Activated CD4-positive, alpha-beta T cell treated with anti-CD3 and anti-CD28 coated beads for 36 hours (primary cell): ENCODE measurements around the gene RGS7BP. TPM values are rescaled to one million over a fixed set of nuclear protein-coding genes. Genes with fewer than 3 reads are reported as not detected.
"Not testable (repeated sequence)": the region's sequence is repeated elsewhere in the genome, so short reads cannot be mapped to it uniquely, and the experiment has no call there.

Source experiments
- ATAC-seq: fragments of 200-7000 bp; cut with Tn5 transposase; one replicate; pipeline ENCODE4 v1.10.0; 2021; ENCODE audit warnings: mild to moderate bottlenecking, moderate library complexity
- CTCF ChIA-PET: fragments of 350-600 bp; sonication (Branson Sonifier 250); formaldehyde crosslinking; loops from one replicate; lab custom pipeline; 2021; ENCODE audit warnings: antibody characterized with exemption; lab: Charles Lee
- POLR2A ChIA-PET: fragments of 350-600 bp; sonication (Branson Sonifier 250); formaldehyde crosslinking; loops from one replicate; lab custom pipeline; 2021; ENCODE audit warnings: antibody characterized with exemption, inconsistent platforms; lab: Charles Lee
- DNase-seq: peaks from one replicate; pipeline ENCODE4 v3.0.0-alpha.2; 2020
- H3K27ac Mint-ChIP-seq: one replicate; pipeline ENCODE4 v1.8.0; 2021; ENCODE audit warnings: mixed read lengths
- H3K27me3 Mint-ChIP-seq: one replicate; pipeline ENCODE4 v1.8.0; 2021; ENCODE audit warnings: mixed read lengths
- H3K36me3 Mint-ChIP-seq: one replicate; pipeline ENCODE4 v1.8.0; 2021; ENCODE audit warnings: low read depth, mixed read lengths
- H3K4me1 Mint-ChIP-seq: one replicate; pipeline ENCODE4 v1.8.0; 2021; ENCODE audit warnings: mixed read lengths
- H3K4me3 Mint-ChIP-seq: one replicate; pipeline ENCODE4 v1.8.0; 2021; ENCODE audit warnings: mild to moderate bottlenecking, moderate library complexity, mixed read lengths
- H3K9me3 Mint-ChIP-seq: one replicate; pipeline ENCODE4 v1.8.0; 2021; ENCODE audit warnings: low read depth, mixed read lengths
- intact Hi-C, 2 experiments: fragments of 100-400 bp; cut with DNase I in 1 of 2; cut with micrococcal nuclease in 1 of 2; formaldehyde crosslinking; loops; one replicate each; pipeline versions ENCODE4 v1.14.2 to v1.15.1; 2022 to 2024; cut with DNase I, micrococcal nuclease
- total RNA-seq, 2 experiments: library from RNA; stranded (reverse); gene quantifications; one replicate each; pipeline ENCODE4 v1.2.3, GENCODE V29; 2021

The RGS7BP gene
- total RNA-seq, 2 experiments from 2014 or later = not detected

- intact Hi-C loops = no loop called here
- CTCF ChIA-PET = no interaction called here
- Mint-ChIP-seq H3K36me3 (no peaks in the 10 kb centered on the region), H3K9me3 (no peaks in the 10 kb centered on the region), H3K27me3 (peaks cover 5% of the 10 kb centered on the region), H3K4me3 (no peak overlapping the region), H3K4me1 (no peaks in the 10 kb centered on the region), H3K27ac (no peak overlapping the region)
- DNase-seq (no peak), ATAC-seq (no peak)
- POLR2A ChIA-PET = no interaction called here
Observed at GRCh38 chr5:64513492-64513891, 7.7 kb downstream of the RGS7BP start.

GRCh38 chr5:64514612-64515011 is 8.8 kb downstream of the RGS7BP start:
- POLR2A ChIA-PET = no interaction called here
- no peaks in the 10 kb centered on the region for H3K4me1 Mint-ChIP-seq

DNA sequence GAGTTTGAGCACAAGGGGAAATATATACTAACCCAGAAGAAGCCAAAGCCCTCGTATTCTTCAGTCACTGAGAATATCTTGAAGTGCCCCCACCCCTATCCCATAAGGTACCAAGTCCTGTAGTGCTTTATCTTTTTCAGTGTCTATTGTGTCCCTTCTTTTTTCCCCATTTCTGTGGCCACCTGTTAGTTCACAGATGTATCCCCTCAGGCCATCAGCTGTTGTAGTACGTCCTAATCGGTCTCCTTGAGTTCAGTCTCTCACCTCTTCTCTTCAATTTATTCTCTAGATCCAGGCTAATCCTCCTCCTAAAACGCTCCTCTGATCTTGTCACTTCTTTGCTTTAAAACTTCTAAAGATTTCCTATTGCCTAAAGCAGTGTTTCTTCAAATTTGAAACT is 10.4 kb downstream of the RGS7BP start:
- H3K9me3 Mint-ChIP-seq = no peaks in the 10 kb centered on the region
- no peak for ATAC-seq
- no peak for DNase-seq
- intact Hi-C loops = no loop called here
- no peak overlapping the region for H3K27ac Mint-ChIP-seq
- peaks cover 3% of the 10 kb centered on the region for H3K27me3 Mint-ChIP-seq
- no peak overlapping the region for H3K4me3 Mint-ChIP-seq
- no peaks in the 10 kb centered on the region for H3K36me3 Mint-ChIP-seq
- ChIA-PET POLR2A (no interaction called here), CTCF (no interaction called here)
- H3K4me1 Mint-ChIP-seq = no peaks in the 10 kb centered on the region

More at GRCh38 chr5:64514612-64515011, 8.8 kb downstream of the RGS7BP start:
- Mint-ChIP-seq H3K27ac (no peak overlapping the region), H3K9me3 (no peaks in the 10 kb centered on the region), H3K4me3 (no peak overlapping the region), H3K36me3 (no peaks in the 10 kb centered on the region), H3K27me3 (peaks cover 5% of the 10 kb centered on the region)
- intact Hi-C loops = no loop called here
- no peak for ATAC-seq
- no peak for DNase-seq
- CTCF ChIA-PET = no interaction called here

DNA sequence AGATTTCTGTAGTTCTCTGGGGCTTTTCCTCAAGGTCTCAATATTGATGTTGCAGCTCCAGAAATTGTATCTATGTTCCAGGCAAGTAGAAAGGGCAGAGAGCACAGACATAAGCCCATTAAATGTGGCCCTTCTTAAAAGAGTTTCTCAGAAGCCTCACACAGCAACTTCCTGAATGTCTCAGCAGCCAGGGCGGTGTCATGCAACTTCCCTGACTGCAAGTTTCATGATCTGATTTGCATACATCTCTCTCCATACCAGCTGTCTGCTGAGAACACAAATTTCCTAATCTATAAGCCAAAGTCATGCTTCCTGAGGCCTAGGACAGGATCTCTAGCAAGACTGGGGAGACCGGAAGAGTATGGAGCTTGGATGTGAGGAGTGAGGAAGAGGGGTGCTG is 13.0 kb downstream of the RGS7BP start:
- Mint-ChIP-seq H3K4me3 (no peak overlapping the region), H3K27me3 (peaks cover 3% of the 10 kb centered on the region), H3K27ac (no peak overlapping the region), H3K9me3 (no peaks in the 10 kb centered on the region), H3K36me3 (no peaks in the 10 kb centered on the region), H3K4me1 (no peaks in the 10 kb centered on the region)
- CTCF ChIA-PET = no interaction called here
- intact Hi-C loops = no loop called here
- no peak for ATAC-seq
- POLR2A ChIA-PET = no interaction called here
- no peak for DNase-seq

DNA sequence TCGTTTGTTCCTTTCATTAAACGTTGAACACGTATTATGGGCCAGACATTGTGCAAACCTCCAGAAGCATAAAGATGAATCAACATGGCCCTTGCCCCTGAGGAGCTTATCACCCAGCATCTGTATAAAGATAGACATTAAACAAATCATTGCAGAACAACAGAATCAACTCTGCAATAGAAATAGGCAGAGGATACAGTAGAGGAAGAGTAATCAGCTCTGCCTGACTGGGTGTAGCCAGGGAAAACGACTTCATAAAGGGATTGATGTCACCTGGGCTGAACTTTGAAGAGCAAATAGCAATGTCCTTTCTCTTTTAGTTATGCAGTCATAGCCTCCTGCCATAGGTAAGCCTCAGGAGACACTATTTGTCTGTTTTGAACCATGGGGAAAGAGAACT is 13.4 kb downstream of the RGS7BP start:
- intact Hi-C loops = no loop called here
- Mint-ChIP-seq H3K9me3 (no peaks in the 10 kb centered on the region), H3K27ac (no peak overlapping the region), H3K36me3 (no peaks in the 10 kb centered on the region), H3K27me3 (peaks cover 3% of the 10 kb centered on the region), H3K4me1 (no peaks in the 10 kb centered on the region), H3K4me3 (no peak overlapping the region)
- POLR2A ChIA-PET = no interaction called here
- no peak for ATAC-seq
- CTCF ChIA-PET = no interaction called here
- no peak for DNase-seq

DNA sequence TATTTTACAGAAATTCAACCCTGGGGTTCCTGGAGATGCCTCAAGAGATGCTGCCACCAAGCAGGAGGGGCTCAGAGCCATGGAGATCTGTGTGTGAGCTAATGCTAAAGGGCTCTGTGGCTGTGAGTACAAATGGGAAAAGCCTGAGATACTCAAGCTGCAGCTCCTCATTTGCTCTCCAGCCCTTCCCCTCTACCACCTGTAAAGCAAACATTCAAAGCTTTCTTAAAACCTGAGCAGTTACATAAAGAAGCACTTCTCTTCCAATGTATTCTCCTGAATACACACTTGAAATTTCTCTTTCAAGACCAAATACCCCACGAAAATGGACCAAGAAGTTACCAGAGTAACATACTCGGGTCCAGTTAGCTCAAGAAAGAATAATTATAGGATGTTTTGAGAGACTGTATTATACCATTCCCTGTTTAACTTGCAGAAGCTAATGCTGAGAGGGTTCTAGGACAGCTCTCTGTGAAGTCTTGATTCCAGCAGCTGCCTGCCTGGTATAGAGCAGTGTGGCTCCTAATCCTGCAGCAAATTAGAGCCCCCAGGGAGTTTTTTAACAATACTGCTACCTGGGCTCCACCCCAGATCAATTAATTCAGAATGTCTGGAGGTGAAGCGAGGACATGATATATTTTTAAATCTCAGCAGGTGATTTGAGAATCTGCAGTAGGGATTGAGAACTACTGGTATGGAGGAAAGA is 21.1 kb downstream of the RGS7BP start:
- no peaks in the 10 kb centered on the region for H3K27me3 Mint-ChIP-seq
- no peaks in the 10 kb centered on the region for H3K36me3 Mint-ChIP-seq
- POLR2A ChIA-PET = no interaction called here
- ATAC-seq = no peak
- no peak overlapping the region for H3K4me3 Mint-ChIP-seq
- no peak overlapping the region for H3K27ac Mint-ChIP-seq
- DNase-seq = no peak
- CTCF ChIA-PET = interaction anchor here (0.5 kb wide), 1 partner anchor 914 kb away, joined by 3 read pairs; no protein-coding TSS in a partner anchor
- H3K4me1 Mint-ChIP-seq = no peaks in the 10 kb centered on the region
- no peaks in the 10 kb centered on the region for H3K9me3 Mint-ChIP-seq
- intact Hi-C loops = no loop called here

DNA sequence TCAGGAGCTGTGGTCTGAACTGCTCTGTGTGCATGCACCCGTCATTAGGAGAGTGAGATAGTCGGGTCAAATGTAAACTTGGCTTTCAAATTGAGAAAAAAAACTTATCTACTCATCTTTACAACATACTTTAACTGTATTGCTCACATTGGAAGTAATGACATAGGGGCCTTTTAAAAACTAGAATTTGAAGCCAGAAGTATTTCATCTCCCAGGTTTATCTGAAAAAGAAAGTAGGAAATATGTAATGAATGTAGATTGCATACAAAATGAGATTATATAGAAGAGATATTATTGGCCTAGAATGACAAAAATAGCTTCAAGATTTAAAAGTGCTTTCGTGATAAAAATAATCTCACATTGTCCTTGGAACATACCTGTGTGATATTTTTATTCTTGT is 24.3 kb downstream of the RGS7BP start:
- Mint-ChIP-seq H3K27me3 (no peaks in the 10 kb centered on the region), H3K27ac (no peak overlapping the region), H3K36me3 (no peaks in the 10 kb centered on the region), H3K4me1 (no peaks in the 10 kb centered on the region), H3K9me3 (no peaks in the 10 kb centered on the region), H3K4me3 (no peak overlapping the region)
- intact Hi-C loops = no loop called here
- ChIA-PET POLR2A (no interaction called here), CTCF (interaction anchor here (0.7 kb wide), 1 partner anchor 150 kb away, joined by 4 read pairs; no protein-coding TSS in a partner anchor)
- ATAC-seq = no peak
- DNase-seq = no peak

- DNase-seq (no peak), ATAC-seq (no peak)
- ChIA-PET CTCF (no interaction called here), POLR2A (no interaction called here)
- Mint-ChIP-seq H3K27ac (no peak overlapping the region), H3K4me1 (no peaks in the 10 kb centered on the region), H3K36me3 (no peaks in the 10 kb centered on the region), H3K9me3 (no peaks in the 10 kb centered on the region), H3K27me3 (no peaks in the 10 kb centered on the region), H3K4me3 (no peak overlapping the region)
- intact Hi-C loops = no loop called here
Observed at GRCh38 chr5:64532212-64532611, 26.4 kb downstream of the RGS7BP start.

DNA sequence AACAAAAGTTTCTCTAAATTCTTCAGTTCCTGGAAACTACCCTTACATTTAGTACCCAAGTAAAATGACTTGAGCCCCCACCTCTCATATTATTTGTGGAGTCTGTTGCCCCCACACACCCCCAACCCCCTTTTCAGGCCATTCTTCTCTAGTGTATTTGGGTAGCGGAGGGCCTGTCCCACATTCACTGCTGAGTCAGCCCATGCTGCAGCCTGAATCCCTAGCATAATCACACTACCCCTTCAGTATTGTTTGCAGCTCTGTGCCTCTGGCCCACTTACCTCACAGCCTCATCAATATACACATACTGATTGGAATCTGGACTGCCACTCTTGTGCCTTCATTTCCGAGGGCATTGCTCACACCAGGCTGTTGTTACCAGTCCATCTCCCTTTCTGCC is 26.8 kb downstream of the RGS7BP start:
- DNase-seq = no peak
- intact Hi-C loops = no loop called here
- Mint-ChIP-seq H3K4me3 (no peak overlapping the region), H3K27ac (no peak overlapping the region), H3K9me3 (no peaks in the 10 kb centered on the region), H3K36me3 (no peaks in the 10 kb centered on the region), H3K27me3 (no peaks in the 10 kb centered on the region), H3K4me1 (no peaks in the 10 kb centered on the region)
- ChIA-PET POLR2A (no interaction called here), CTCF (no interaction called here)
- ATAC-seq = no peak

DNA sequence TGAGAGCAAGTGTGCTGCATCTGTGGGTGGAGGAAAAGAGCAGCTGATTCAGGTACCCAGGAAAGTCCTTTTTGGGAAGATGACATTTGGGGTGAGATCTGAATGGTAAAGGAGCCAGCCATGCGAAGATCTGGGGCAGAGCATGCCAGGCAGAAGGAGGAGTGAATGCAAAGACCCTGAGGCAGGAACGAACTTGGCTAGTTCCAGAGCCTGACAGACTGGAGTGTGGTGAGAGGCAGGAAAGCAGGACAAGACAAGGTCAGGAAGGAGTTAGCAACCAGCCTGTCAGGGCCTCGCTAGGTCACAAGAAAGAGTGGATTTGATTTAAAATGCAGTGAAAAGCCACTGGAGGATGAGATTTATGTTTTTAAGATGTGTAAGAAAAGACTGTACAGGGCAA is 28.2 kb downstream of the RGS7BP start:
- H3K4me1 Mint-ChIP-seq = no peaks in the 10 kb centered on the region
- H3K27ac Mint-ChIP-seq = no peak overlapping the region

GRCh38 chr5:64557911-64558310 is 52.1 kb downstream of the RGS7BP start:
- POLR2A ChIA-PET = no interaction called here
- Mint-ChIP-seq H3K27ac (no peak overlapping the region), H3K9me3 (peaks cover 4% of the 10 kb centered on the region), H3K4me1 (no peaks in the 10 kb centered on the region), H3K27me3 (peaks cover 2% of the 10 kb centered on the region), H3K4me3 (no peak overlapping the region), H3K36me3 (no peaks in the 10 kb centered on the region)
- ATAC-seq = no peak
- no peak for DNase-seq
- intact Hi-C loops = no loop called here
- CTCF ChIA-PET = interaction anchor here (1.0 kb wide), 1 partner anchor 21 kb away, joined by 4 read pairs; no protein-coding TSS in a partner anchor

More for the DNA sequence above, 28.2 kb downstream of the RGS7BP start:
- H3K9me3 Mint-ChIP-seq = no peaks in the 10 kb centered on the region
- no peaks in the 10 kb centered on the region for H3K27me3 Mint-ChIP-seq
- ChIA-PET CTCF (no interaction called here), POLR2A (no interaction called here)
- ATAC-seq (no peak), DNase-seq (no peak)
- H3K4me3 Mint-ChIP-seq = no peak overlapping the region
- H3K36me3 Mint-ChIP-seq = no peaks in the 10 kb centered on the region
- intact Hi-C loops = no loop called here

DNA sequence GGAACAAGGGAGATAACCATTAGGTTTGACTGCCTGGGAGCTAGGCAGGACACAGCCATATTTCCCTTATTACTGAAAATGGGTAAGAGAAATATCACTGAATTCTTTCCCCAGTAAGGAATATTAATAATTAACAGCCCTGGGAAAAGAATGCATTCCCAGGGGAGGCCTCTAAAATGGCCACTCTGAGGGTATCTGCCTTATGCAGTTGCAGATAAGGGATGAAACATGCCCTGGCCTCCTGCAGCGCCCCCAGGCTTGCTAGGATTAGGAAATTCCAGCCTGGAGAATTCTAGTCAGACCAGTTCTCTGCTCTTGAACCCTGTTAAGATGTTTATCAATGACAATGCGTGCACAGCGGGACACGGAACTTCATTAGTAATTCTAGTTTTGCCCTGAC is 52.8 kb downstream of the RGS7BP start:
- H3K9me3 Mint-ChIP-seq, H3K4me3 Mint-ChIP-seq, H3K27ac Mint-ChIP-seq, H3K4me1 Mint-ChIP-seq, H3K27me3 Mint-ChIP-seq, intact Hi-C loops, H3K36me3 Mint-ChIP-seq, ATAC-seq, DNase-seq, POLR2A ChIA-PET: not testable (repeated sequence)
- CTCF ChIA-PET = interaction anchor here (1.0 kb wide), 1 partner anchor 22 kb away, joined by 4 read pairs; no protein-coding TSS in a partner anchor
